Large intestine (tissue), 3 donors: ENCODE measurements around the gene MAN1A2. TPM values are rescaled to one million over a fixed set of nuclear protein-coding genes. Genes with fewer than 3 reads are reported as not detected.
"Not testable (repeated sequence)": the region's sequence is repeated elsewhere in the genome, so short reads cannot be mapped to it uniquely, and the experiment has no call there.

Experiments used
- DNase-seq, 2 donors: peaks; one replicate each; pipeline versions ENCODE4 v3.0.0 to v3.0.0-alpha.2; 2013
- H3K27ac ChIP-seq: one replicate; pipeline ENCODE4 v1.5.1; 2013; ENCODE audit warnings: low read length
- H3K27me3 ChIP-seq: 2 replicates; pipeline ENCODE4 v1.6.1; 2013; ENCODE audit warnings: low read length; ENCODE audit not compliant: control insufficient read depth, insufficient read depth
- H3K36me3 ChIP-seq: 2 replicates; pipeline ENCODE4 v1.6.1; 2013; ENCODE audit warnings: low read length; ENCODE audit not compliant: control insufficient read depth, insufficient read depth
- H3K4me1 ChIP-seq: one replicate; pipeline ENCODE4 v1.6.1; 2013; ENCODE audit warnings: low read length; ENCODE audit not compliant: control insufficient read depth, insufficient read depth
- H3K4me3 ChIP-seq: one replicate; pipeline ENCODE4 v1.5.1; 2013; ENCODE audit warnings: low read length
- H3K9me3 ChIP-seq: one replicate; pipeline ENCODE4 v1.6.1; 2013; ENCODE audit warnings: mild to moderate bottlenecking, low read depth, low read length, moderate library complexity; ENCODE audit not compliant: control insufficient read depth
- WGBS: methylation state at CpG from one replicate; pipeline ENCODE4 v1.1.5; 2013; ENCODE audit warnings: low lambda C conversion rate; ENCODE audit not compliant: insufficient coverage; 5-methylcytosine and 5-hydroxymethylcytosine counted together
- polyA plus RNA-seq: library from polyadenylated mRNA; unstranded; fragments of 120-200 nt; gene quantifications from one replicate; pipeline ENCODE4 v1.2.1, GENCODE V29; 2013

MAN1A2 gene
- polyA plus RNA-seq, 1 donor: 28.3 TPM

DNA sequence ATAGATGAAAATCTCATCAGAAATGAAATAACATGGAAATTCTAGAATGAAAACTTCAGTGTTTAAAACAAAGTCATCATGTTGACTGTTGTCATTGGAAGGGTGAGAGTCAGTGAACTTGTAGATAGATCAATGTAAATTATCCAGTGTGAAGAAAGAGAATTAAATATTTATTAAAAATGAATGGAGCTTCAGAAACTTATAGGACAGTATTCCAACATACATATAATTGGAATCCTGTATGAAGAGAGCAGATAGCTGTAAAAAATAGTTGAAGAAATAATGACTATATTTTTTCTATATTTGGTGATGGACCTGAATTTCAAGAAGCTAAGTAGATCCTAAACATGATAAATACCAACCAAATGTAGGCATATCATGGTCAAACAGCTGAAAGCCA is 60.0 kb downstream of the MAN1A2 start:
- no peak for DNase-seq

GRCh38 chr1:117433943-117434342 is 66.7 kb downstream of the MAN1A2 start:
- H3K27me3 ChIP-seq: no peaks in the 10 kb centered on the region
- H3K4me3 ChIP-seq: no peak overlapping the region
- H3K9me3 ChIP-seq: no peaks in the 10 kb centered on the region
- no peak overlapping the region for H3K27ac ChIP-seq
- H3K36me3 ChIP-seq: no peaks in the 10 kb centered on the region
- no CpG with 5 or more reads among the region's 1 CpG for WGBS
- no peaks in the 10 kb centered on the region for H3K4me1 ChIP-seq
- no peak for DNase-seq

More for the DNA sequence above, 60.0 kb downstream of the MAN1A2 start:
- Histone ChIP-seq H3K9me3 (peaks cover 19% of the 10 kb centered on the region), H3K36me3 (peaks cover 8% of the 10 kb centered on the region), H3K4me1 (no peaks in the 10 kb centered on the region), H3K27ac (no peak overlapping the region), H3K27me3 (no peaks in the 10 kb centered on the region), H3K4me3 (no peak overlapping the region)

- Histone ChIP-seq H3K4me1 (no peaks in the 10 kb centered on the region), H3K4me3 (no peak overlapping the region), H3K36me3 (no peaks in the 10 kb centered on the region), H3K27me3 (no peaks in the 10 kb centered on the region), H3K27ac (no peak overlapping the region), H3K9me3 (no peaks in the 10 kb centered on the region)
- WGBS: no CpG with 5 or more reads among the region's 1 CpG
- no peak for DNase-seq
Observed at GRCh38 chr1:117436513-117436912, 69.3 kb downstream of the MAN1A2 start.

DNA sequence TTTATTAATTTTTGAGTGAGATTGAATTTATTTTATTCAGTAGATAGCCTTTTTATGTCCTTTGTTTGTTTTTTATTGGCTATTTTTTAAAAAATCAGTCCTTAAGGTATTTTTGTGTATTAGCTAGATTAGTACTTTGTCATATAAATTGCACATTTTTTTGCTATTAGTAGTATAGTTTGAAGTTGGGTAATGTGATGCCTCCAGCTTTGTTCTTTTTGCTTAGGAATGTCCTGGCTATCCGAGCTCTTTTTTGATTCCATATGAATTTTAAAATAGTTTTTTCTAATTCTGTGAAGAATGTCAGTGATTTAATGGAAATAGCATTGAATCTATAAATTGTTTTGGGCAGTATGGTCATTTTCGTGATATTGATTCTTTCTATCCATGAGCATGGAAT is 80.4 kb downstream of the MAN1A2 start:
- Histone ChIP-seq H3K9me3 (peaks cover 5% of the 10 kb centered on the region), H3K27ac (no peak overlapping the region), H3K27me3 (no peaks in the 10 kb centered on the region), H3K4me3 (no peak overlapping the region), H3K4me1 (no peaks in the 10 kb centered on the region), H3K36me3 (peaks cover 13% of the 10 kb centered on the region)
- no peak for DNase-seq
- 100% methylated on average over 2 of the region's 2 CpGs for whole genome bisulfite sequencing

DNA sequence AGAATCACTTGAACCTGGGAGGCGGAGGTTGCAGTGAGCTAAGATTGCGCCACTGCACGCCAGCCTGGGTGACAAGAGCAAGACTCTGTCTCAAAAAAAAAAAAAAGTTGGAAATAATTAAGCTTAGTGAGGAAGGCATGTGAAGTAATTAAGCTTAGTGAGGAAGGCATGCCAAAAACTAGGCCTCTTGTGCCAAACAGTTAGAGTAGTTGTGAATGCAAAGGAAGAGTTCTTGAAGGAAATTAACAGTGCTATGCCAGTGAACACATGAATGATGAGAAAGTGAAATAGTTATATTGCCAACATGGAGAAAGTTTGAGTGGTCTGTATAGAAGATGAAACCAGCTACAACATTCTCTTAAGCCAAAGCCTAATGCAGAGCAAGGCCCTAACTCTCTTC is 85.0 kb downstream of the MAN1A2 start:
- no peaks in the 10 kb centered on the region for H3K4me1 ChIP-seq
- WGBS: no CpG with 5 or more reads among the region's 3 CpGs
- H3K9me3 ChIP-seq: peaks cover 2% of the 10 kb centered on the region
- no peaks in the 10 kb centered on the region for H3K27me3 ChIP-seq
- peaks cover 13% of the 10 kb centered on the region for H3K36me3 ChIP-seq
- DNase-seq: no peak
- H3K4me3 ChIP-seq: no peak overlapping the region
- no peak overlapping the region for H3K27ac ChIP-seq

GRCh38 chr1:117453958-117454357 is 86.7 kb downstream of the MAN1A2 start:
- no peak overlapping the region for H3K27ac ChIP-seq
- no peaks in the 10 kb centered on the region for H3K27me3 ChIP-seq
- DNase-seq: no peak
- H3K4me3 ChIP-seq: no peak overlapping the region
- H3K4me1 ChIP-seq: no peaks in the 10 kb centered on the region
- WGBS: 100% methylated on average over 1 of the region's 2 CpGs
- H3K36me3 ChIP-seq: peaks cover 13% of the 10 kb centered on the region
- H3K9me3 ChIP-seq: peaks cover 2% of the 10 kb centered on the region

DNA sequence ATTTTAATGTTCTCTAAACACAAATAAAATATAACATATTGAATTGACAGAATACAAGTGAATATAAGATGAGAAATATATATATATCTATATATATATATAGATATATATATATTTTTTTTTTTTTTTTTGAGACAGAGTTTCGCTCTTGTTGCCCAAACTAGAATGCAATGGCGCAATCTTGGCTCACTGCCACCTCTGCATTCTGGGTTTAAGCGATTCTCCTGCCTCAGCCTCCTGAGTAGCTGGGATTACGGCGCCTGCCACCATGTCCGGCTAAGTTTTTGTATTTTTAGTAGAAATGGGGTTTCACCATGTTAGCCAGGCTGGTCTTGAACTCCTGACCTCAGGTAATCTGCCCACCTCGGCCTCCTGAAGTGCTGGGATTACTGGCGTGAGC is 91.2 kb downstream of the MAN1A2 start:
- not testable (repeated sequence) for H3K36me3 ChIP-seq, H3K9me3 ChIP-seq

DNA sequence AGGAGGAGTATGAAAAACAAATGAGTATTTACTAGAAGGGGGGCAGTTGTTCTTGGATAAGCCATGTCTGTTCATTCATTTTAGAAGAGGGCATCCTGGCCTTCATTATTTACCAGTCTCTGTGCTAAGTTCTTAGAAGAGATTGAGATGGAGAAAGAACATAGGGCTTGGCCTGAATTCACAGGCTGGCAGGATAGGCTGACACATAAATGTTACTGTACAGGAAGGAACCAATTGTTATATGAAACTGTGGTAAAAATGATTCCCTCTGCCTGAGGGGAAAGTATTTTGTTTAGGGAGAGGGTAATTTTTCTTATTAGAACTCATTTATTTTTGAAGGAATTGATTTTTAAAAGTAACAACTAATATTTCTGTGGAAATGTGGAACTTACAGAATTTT is 99.5 kb downstream of the MAN1A2 start:
- Histone ChIP-seq H3K4me3 (no peak overlapping the region), H3K4me1 (no peaks in the 10 kb centered on the region), H3K36me3 (no peaks in the 10 kb centered on the region), H3K9me3 (no peaks in the 10 kb centered on the region), H3K27me3 (no peaks in the 10 kb centered on the region), H3K27ac (no peak overlapping the region)
- DNase-seq: no peak

More for the DNA sequence above, 91.2 kb downstream of the MAN1A2 start:
- no CpG with 5 or more reads among the region's 8 CpGs for WGBS
- not testable (repeated sequence) for H3K4me1 ChIP-seq, DNase-seq, H3K4me3 ChIP-seq, H3K27ac ChIP-seq, H3K27me3 ChIP-seq

- H3K4me3 ChIP-seq: no peak overlapping the region
- no peak for DNase-seq
- no peaks in the 10 kb centered on the region for H3K4me1 ChIP-seq
- H3K9me3 ChIP-seq: no peaks in the 10 kb centered on the region
- no peaks in the 10 kb centered on the region for H3K36me3 ChIP-seq
- H3K27me3 ChIP-seq: no peaks in the 10 kb centered on the region
- no peak overlapping the region for H3K27ac ChIP-seq
- no CpG with 5 or more reads among the region's 1 CpG for WGBS
Observed at GRCh38 chr1:117467336-117467735, 100.1 kb downstream of the MAN1A2 start.

GRCh38 chr1:117473063-117473462 is 105.8 kb downstream of the MAN1A2 start:
- H3K27ac ChIP-seq: no peak overlapping the region
- H3K9me3 ChIP-seq: peaks cover 3% of the 10 kb centered on the region
- no peak overlapping the region for H3K4me3 ChIP-seq
- H3K36me3 ChIP-seq: no peaks in the 10 kb centered on the region
- no peaks in the 10 kb centered on the region for H3K27me3 ChIP-seq
- DNase-seq: no peak
- H3K4me1 ChIP-seq: no peaks in the 10 kb centered on the region

- not testable (repeated sequence) for H3K9me3 ChIP-seq, H3K4me1 ChIP-seq, DNase-seq, H3K27ac ChIP-seq, H3K27me3 ChIP-seq, H3K4me3 ChIP-seq, H3K36me3 ChIP-seq
- WGBS: no CpG with 5 or more reads among the region's 2 CpGs
Observed at GRCh38 chr1:117475495-117475894, 108.2 kb downstream of the MAN1A2 start.
